H9 (cell line): ENCODE data around the gene TMIGD3. TPM values are rescaled to one million over a fixed set of nuclear protein-coding genes. Genes with fewer than 3 reads are reported as not detected.

Experiments
- DNase-seq: peaks from one replicate; pipeline ENCODE4 v3.0.0-alpha.2; 2017
- H2AFZ ChIP-seq: one replicate; pipeline ENCODE4 v1.6.1; 2013; ENCODE audit warnings: mild to moderate bottlenecking, low read length, control low read depth, moderate library complexity
- H2AK5ac ChIP-seq: 2 replicates; pipeline ENCODE4 v1.6.1; 2013; ENCODE audit warnings: low read length, control low read depth, mixed read lengths; ENCODE audit not compliant: insufficient read length
- H2BK120ac ChIP-seq: one replicate; pipeline ENCODE4 v1.6.1; 2013; ENCODE audit warnings: low read depth, mild to moderate bottlenecking, low read length, control low read depth, inconsistent platforms; ENCODE audit not compliant: poor library complexity, severe bottlenecking
- H2BK12ac ChIP-seq: 2 replicates; pipeline ENCODE4 v1.6.1; 2013; ENCODE audit warnings: low read length, control low read depth, mixed read lengths, low read depth; ENCODE audit not compliant: insufficient read length
- H2BK15ac ChIP-seq: 2 replicates; pipeline ENCODE4 v1.6.1; 2013; ENCODE audit warnings: low read depth, low read length, control low read depth
- H2BK20ac ChIP-seq: one replicate; pipeline ENCODE4 v1.6.1; 2013; ENCODE audit warnings: low read depth, mild to moderate bottlenecking, low read length, control low read depth, inconsistent platforms; ENCODE audit not compliant: poor library complexity, severe bottlenecking
- H2BK5ac ChIP-seq: 2 replicates; pipeline ENCODE4 v1.6.1; 2013; ENCODE audit warnings: low read length, control low read depth, mixed read lengths; ENCODE audit not compliant: insufficient read length
- H3K14ac ChIP-seq: 2 replicates; pipeline ENCODE4 v1.6.1; 2013; ENCODE audit warnings: low read length, control low read depth; ENCODE audit not compliant: insufficient read depth
- H3K18ac ChIP-seq: 2 replicates; pipeline ENCODE4 v1.6.1; 2013; ENCODE audit warnings: low read depth, mild to moderate bottlenecking, mixed read lengths, low read length, control low read depth; ENCODE audit not compliant: insufficient read length
- H3K23ac ChIP-seq: 2 replicates; pipeline ENCODE4 v1.6.1; 2013; ENCODE audit warnings: low read length, control low read depth, mixed read lengths, low read depth; ENCODE audit not compliant: insufficient read length
- H3K23me2 ChIP-seq: 2 replicates; pipeline ENCODE4 v1.6.1; 2013; ENCODE audit warnings: low read depth, mild to moderate bottlenecking, mixed read lengths, low read length, control low read depth; ENCODE audit not compliant: insufficient read length, poor library complexity, severe bottlenecking
- H3K27ac ChIP-seq: 2 replicates; pipeline ENCODE4 v1.5.1; 2013; ENCODE audit warnings: low read length, control low read depth, mixed read lengths, low read depth; ENCODE audit not compliant: insufficient read length
- H3K27me3 ChIP-seq: 2 replicates; pipeline ENCODE4 v1.6.1; 2013; ENCODE audit warnings: low read length, control low read depth, inconsistent platforms; ENCODE audit not compliant: insufficient read depth
- H3K4ac ChIP-seq: 2 replicates; pipeline ENCODE4 v1.6.1; 2013; ENCODE audit warnings: low read depth, mild to moderate bottlenecking, control low read depth, inconsistent platforms, low read length, moderate library complexity
- H3K4me1 ChIP-seq: 2 replicates; pipeline ENCODE4 v1.6.1; 2013; ENCODE audit warnings: low read length, control low read depth, inconsistent platforms; ENCODE audit not compliant: insufficient read depth
- H3K4me2 ChIP-seq: 2 replicates; pipeline ENCODE4 v1.6.1; 2013; ENCODE audit warnings: low read length, control low read depth, mixed read lengths; ENCODE audit not compliant: insufficient read length, insufficient read depth
- H3K56ac ChIP-seq: 2 replicates; pipeline ENCODE4 v1.6.1; 2013; ENCODE audit warnings: low read depth, mild to moderate bottlenecking, mixed read lengths, low read length, control low read depth; ENCODE audit not compliant: insufficient read length
- H3K79me1 ChIP-seq: 2 replicates; pipeline ENCODE4 v1.6.1; 2013; ENCODE audit warnings: low read depth, mild to moderate bottlenecking, moderate library complexity, low read length, control low read depth, inconsistent platforms; ENCODE audit not compliant: insufficient read depth, poor library complexity, severe bottlenecking
- H3K79me2 ChIP-seq: 2 replicates; pipeline ENCODE4 v1.6.1; 2013; ENCODE audit warnings: low read length, control low read depth, inconsistent platforms; ENCODE audit not compliant: insufficient read depth
- H3K9ac ChIP-seq: 2 replicates; pipeline ENCODE4 v1.6.1; 2013; ENCODE audit warnings: low read length, control low read depth, mixed read lengths; ENCODE audit not compliant: insufficient read length; ENCODE audit errors: extremely low read depth
- H3K9me3 ChIP-seq: one replicate; pipeline ENCODE4 v1.6.1; 2013; ENCODE audit warnings: low read depth, low read length, inconsistent platforms; ENCODE audit not compliant: control insufficient read depth
- H3T11ph ChIP-seq: one replicate; pipeline ENCODE4 v1.6.1; 2013; ENCODE audit warnings: mild to moderate bottlenecking, low read length, control low read depth, inconsistent platforms
- H4K20me1 ChIP-seq: one replicate; pipeline ENCODE4 v1.6.1; 2013; ENCODE audit not compliant: control insufficient read depth, insufficient read length, insufficient read depth
- H4K5ac ChIP-seq: 2 replicates; pipeline ENCODE4 v1.6.1; 2013; ENCODE audit warnings: low read depth, mild to moderate bottlenecking, mixed read lengths, low read length, control low read depth; ENCODE audit not compliant: insufficient read length
- H4K8ac ChIP-seq: replicated peaks from 2 replicates; pipeline ENCODE4 v1.6.1; 2013; ENCODE audit warnings: low read length, control low read depth, mixed read lengths, low read depth; ENCODE audit not compliant: insufficient read length
- H4K91ac ChIP-seq: 2 replicates; pipeline ENCODE4 v1.6.1; 2013; ENCODE audit warnings: low read depth, mild to moderate bottlenecking, moderate library complexity, mixed read lengths, low read length, control low read depth; ENCODE audit not compliant: insufficient read length
- H3K27ac Mint-ChIP-seq, 3 experiments: 2 replicates in 2 of 3; 3 replicates in 1 of 3; pipeline ENCODE4 v1.8.0; 2020 to 2021; ENCODE audit warnings: mixed read lengths in 3 of 3, mild to moderate bottlenecking in 1 of 3, moderate library complexity in 1 of 3
- H3K27me3 Mint-ChIP-seq: 2 replicates; pipeline ENCODE4 v1.8.0; 2021; ENCODE audit warnings: low read depth, mild to moderate bottlenecking, moderate library complexity, mixed read lengths
- H3K36me3 Mint-ChIP-seq, 3 experiments: 2 replicates in 2 of 3; 3 replicates in 1 of 3; pipeline ENCODE4 v1.8.0; 2020 to 2021; ENCODE audit warnings: low read depth in 3 of 3, mixed read lengths in 3 of 3; ENCODE audit not compliant: insufficient read depth in 1 of 3
- H3K4me1 Mint-ChIP-seq, 2 experiments: 2 replicates each; pipeline ENCODE4 v1.8.0; 2020; ENCODE audit warnings: mixed read lengths in 2 of 2
- H3K4me3 Mint-ChIP-seq, 2 experiments: 2 replicates in 1 of 2; 3 replicates in 1 of 2; pipeline ENCODE4 v1.8.0; 2020 to 2021; ENCODE audit warnings: mild to moderate bottlenecking in 2 of 2, mixed read lengths in 2 of 2, moderate library complexity in 1 of 2
- H3K9me3 Mint-ChIP-seq, 2 experiments: 2 replicates in 1 of 2; 3 replicates in 1 of 2; pipeline ENCODE4 v1.8.0; 2020; ENCODE audit warnings: mild to moderate bottlenecking in 2 of 2, mixed read lengths in 2 of 2, moderate library complexity in 1 of 2
- CTCF ChIP-seq: fragments of 200-600 bp; sonication (generic); conservative IDR thresholded peaks from 3 replicates; pipeline ENCODE4 v1.8.0; 2021; ENCODE audit warnings: antibody characterized with exemption, mild to moderate bottlenecking
- WGBS: extraction: QIAGEN DNeasy Blood & Tissue Kit; methylation state at CpG from one replicate; pipeline ENCODE4 v1.1.7; 2013; ENCODE audit warnings: missing lambda C conversion rate, low lambda C conversion rate, mixed read lengths; ENCODE audit not compliant: insufficient read length; ENCODE audit errors: extremely low coverage; 5-methylcytosine and 5-hydroxymethylcytosine counted together
- total RNA-seq: library from RNA; stranded (reverse); gene quantifications from 2 replicates; pipeline ENCODE4 v1.2.1, GENCODE V29; 2021

TMIGD3 gene
- total RNA-seq, 1 experiment from 2014 or later, result not detected

GRCh38 chr1:111512931-111513330, 9.5 kb upstream of the TMIGD3 start:
- no peaks in the 10 kb centered on the region for H3K9me3 ChIP-seq
- Mint-ChIP-seq H3K4me1 (peaks cover 7 to 11% of the 10 kb centered on the region in 2 experiments), H3K9me3 (no peaks in the 10 kb centered on the region), H3K27ac (no peak overlapping the region), H3K36me3 (no peaks in the 10 kb centered on the region), H3K4me3 (no peak overlapping the region), H3K27me3 (peaks cover 3% of the 10 kb centered on the region)
- no peak overlapping the region for H3K27ac ChIP-seq
- H3K27me3 ChIP-seq, result no peaks in the 10 kb centered on the region
- H3K18ac ChIP-seq, result no peak overlapping the region
- whole genome bisulfite sequencing, result no CpG with 5 or more reads among the region's 3 CpGs
- H4K20me1 ChIP-seq, result no peaks in the 10 kb centered on the region
- H2BK15ac ChIP-seq, result no peak overlapping the region
- no peaks in the 10 kb centered on the region for H3K23me2 ChIP-seq
- no peak overlapping the region for H3K56ac ChIP-seq
- no peak for DNase-seq
- TF ChIP-seq CTCF, result no peak
- H4K5ac ChIP-seq, result no peak overlapping the region
- no peak overlapping the region for H2AK5ac ChIP-seq
- H3K23ac ChIP-seq, result no peak overlapping the region
- no peak overlapping the region for H4K91ac ChIP-seq
- H3K79me2 ChIP-seq, result no peaks in the 10 kb centered on the region
- no peak overlapping the region for H3K4me2 ChIP-seq
- no peaks in the 10 kb centered on the region for H3K79me1 ChIP-seq
- H4K8ac ChIP-seq, result no peak overlapping the region
- H2BK20ac ChIP-seq, result no peak overlapping the region
- no peak overlapping the region for H2AFZ ChIP-seq
- H3T11ph ChIP-seq, result no peak overlapping the region
- no peak overlapping the region for H2BK5ac ChIP-seq
- H3K4ac ChIP-seq, result no peak overlapping the region
- H3K14ac ChIP-seq, result no peak overlapping the region
- no peak overlapping the region for H3K9ac ChIP-seq
- H3K4me1 ChIP-seq, result no peaks in the 10 kb centered on the region
- H2BK12ac ChIP-seq, result no peak overlapping the region
- H2BK120ac ChIP-seq, result no peak overlapping the region
